Natural killer cell treated with Interleukin-12 subunit alpha and Interleukin-12 subunit beta and Interleukin-15 and Interleukin-18, amount 100 ng/mL, for 72 hours (primary cell): ENCODE results near the gene ADGRA1. TPM values are rescaled to one million over a fixed set of nuclear protein-coding genes. Genes with fewer than 3 reads are reported as not detected.

Experiments used
- ATAC-seq, 2 donors: fragments of 150-1000 bp; cut with Tn5 transposase in 1 of 2; sonication (Bioruptor Pico), chemical (Tn5 transposase) in 1 of 2; 2 replicates each; pipeline ENCODE4 v1.10.0; 2021
- DNase-seq: peaks from one replicate; pipeline ENCODE4 v3.0.0; 2022; ENCODE audit warnings: low spot score
- H3K27ac Mint-ChIP-seq, 2 donors: 1 replicate in 1 of 2; 2 replicates in 1 of 2; pipeline ENCODE4 v1.8.0; 2022; ENCODE audit warnings: mixed read lengths in 2 of 2, mild to moderate bottlenecking in 1 of 2, moderate library complexity in 1 of 2
- H3K27me3 Mint-ChIP-seq, 2 donors: 1 replicate in 1 of 2; 2 replicates in 1 of 2; pipeline ENCODE4 v1.8.0; 2022; ENCODE audit warnings: mixed read lengths in 2 of 2
- H3K36me3 Mint-ChIP-seq: one replicate; pipeline ENCODE4 v1.8.0; 2022; ENCODE audit warnings: mixed read lengths
- H3K4me1 Mint-ChIP-seq, 2 donors: 1 replicate in 1 of 2; 2 replicates in 1 of 2; pipeline ENCODE4 v1.8.0; 2022; ENCODE audit warnings: low read depth in 2 of 2, mixed read lengths in 2 of 2, mild to moderate bottlenecking in 1 of 2
- H3K4me3 Mint-ChIP-seq: one replicate; pipeline ENCODE4 v1.8.0; 2022; ENCODE audit warnings: mixed read lengths
- H3K9me3 Mint-ChIP-seq: 2 replicates; pipeline ENCODE4 v1.8.0; 2022; ENCODE audit warnings: mixed read lengths
- total RNA-seq, 2 donors: library from RNA; stranded (reverse); gene quantifications; one replicate each; pipeline ENCODE4 v1.2.3, GENCODE V29; 2022

Gene ADGRA1
- total RNA-seq, 2 donors from 2014 or later, result not detected

DNA sequence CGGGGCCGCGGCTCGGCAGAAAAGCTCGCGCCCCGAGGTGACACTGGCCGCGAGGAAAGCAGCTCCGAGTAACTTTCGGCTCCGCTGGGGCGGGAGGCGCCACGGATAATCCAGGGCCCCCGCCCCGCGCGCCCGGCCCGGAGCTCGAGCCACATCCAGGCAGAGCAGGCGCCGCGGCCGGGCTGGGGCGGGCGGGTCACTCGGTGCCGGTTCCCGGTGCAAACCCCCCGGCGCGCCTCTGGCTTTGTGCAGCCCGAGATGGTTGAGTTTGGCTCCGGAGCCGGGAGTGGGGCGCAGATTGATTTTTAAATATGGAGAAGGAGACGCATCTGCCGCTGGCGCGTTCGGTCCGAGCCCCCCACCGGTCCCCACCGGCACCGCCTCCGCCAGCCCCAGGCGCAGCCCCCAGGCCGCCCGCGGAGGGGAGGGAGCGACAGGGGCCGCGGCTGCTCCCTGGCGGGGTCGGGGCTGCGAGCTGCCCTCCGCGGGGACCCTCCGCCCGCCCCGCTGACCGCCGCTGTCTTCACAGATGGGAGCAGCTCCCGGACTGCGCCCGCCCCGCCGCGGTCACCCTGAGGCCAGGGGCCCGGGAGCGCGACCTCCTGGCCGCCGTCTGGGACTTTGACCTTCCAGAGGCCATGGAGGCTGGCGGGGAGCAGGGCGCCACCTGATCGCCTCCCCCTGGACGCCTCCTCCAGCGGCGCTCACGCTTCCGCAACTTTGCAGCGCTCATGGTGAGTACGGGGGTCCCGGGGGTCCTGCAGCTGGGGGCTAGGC, 643 bp downstream of the ADGRA1 start:
- Mint-ChIP-seq H3K27me3 (peaks cover 7% of the 10 kb centered on the region in 2 donors), H3K27ac (no peak overlapping the region), H3K36me3 (no peaks in the 10 kb centered on the region), H3K4me3 (no peak overlapping the region), H3K9me3 (no peaks in the 10 kb centered on the region), H3K4me1 (peaks cover 0 to 4% of the 10 kb centered on the region in 2 donors)
- ATAC-seq (no peak), DNase-seq (no peak)

GRCh38 chr10:133088956-133089800, 1.5 kb downstream of the ADGRA1 start:
- no peak overlapping the region for H3K27ac Mint-ChIP-seq
- H3K27me3 Mint-ChIP-seq, result peaks cover 7% of the 10 kb centered on the region in 2 donors
- no peak for ATAC-seq
- H3K4me3 Mint-ChIP-seq, result no peak overlapping the region
- no peaks in the 10 kb centered on the region for H3K36me3 Mint-ChIP-seq
- peaks cover 0 to 4% of the 10 kb centered on the region in 2 donors for H3K4me1 Mint-ChIP-seq
- no peaks in the 10 kb centered on the region for H3K9me3 Mint-ChIP-seq
- DNase-seq, result no peak

DNA sequence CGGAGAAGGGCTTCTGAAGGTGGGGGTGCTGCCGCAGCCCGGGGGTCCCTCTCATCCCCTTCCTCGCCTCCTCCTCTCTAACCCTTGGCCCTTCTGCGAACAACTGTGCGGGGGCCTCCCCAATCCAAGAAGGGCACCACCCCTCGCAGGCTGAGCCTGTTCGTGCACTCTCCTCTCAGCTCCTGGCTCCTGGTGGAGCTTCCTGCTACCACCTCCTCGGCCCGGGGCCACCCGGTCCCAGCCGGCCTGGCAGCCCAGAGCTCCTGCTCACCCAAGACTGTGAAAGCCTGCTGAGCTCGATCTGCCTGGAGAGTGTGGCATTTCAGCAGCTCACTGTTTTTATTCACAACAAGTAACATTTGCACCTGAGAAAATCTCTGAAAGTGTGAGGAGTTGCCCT, 2.4 kb downstream of the ADGRA1 start:
- no peak for DNase-seq
- ATAC-seq, result no peak

GRCh38 chr10:133090654-133091053, 2.9 kb downstream of the ADGRA1 start:
- Mint-ChIP-seq H3K4me3 (no peak overlapping the region), H3K27me3 (peaks cover 7% of the 10 kb centered on the region in 2 donors), H3K9me3 (no peaks in the 10 kb centered on the region), H3K4me1 (peaks cover 0 to 4% of the 10 kb centered on the region in 2 donors), H3K36me3 (no peaks in the 10 kb centered on the region), H3K27ac (no peak overlapping the region)
- no peak for DNase-seq
- ATAC-seq, result no peak

More for the DNA sequence above, 2.4 kb downstream of the ADGRA1 start:
- H3K4me1 Mint-ChIP-seq, result peaks cover 0 to 4% of the 10 kb centered on the region in 2 donors
- no peaks in the 10 kb centered on the region for H3K36me3 Mint-ChIP-seq
- H3K9me3 Mint-ChIP-seq, result no peaks in the 10 kb centered on the region
- H3K4me3 Mint-ChIP-seq, result no peak overlapping the region
- H3K27me3 Mint-ChIP-seq, result peaks cover 7% of the 10 kb centered on the region in 2 donors
- no peak overlapping the region for H3K27ac Mint-ChIP-seq

DNA sequence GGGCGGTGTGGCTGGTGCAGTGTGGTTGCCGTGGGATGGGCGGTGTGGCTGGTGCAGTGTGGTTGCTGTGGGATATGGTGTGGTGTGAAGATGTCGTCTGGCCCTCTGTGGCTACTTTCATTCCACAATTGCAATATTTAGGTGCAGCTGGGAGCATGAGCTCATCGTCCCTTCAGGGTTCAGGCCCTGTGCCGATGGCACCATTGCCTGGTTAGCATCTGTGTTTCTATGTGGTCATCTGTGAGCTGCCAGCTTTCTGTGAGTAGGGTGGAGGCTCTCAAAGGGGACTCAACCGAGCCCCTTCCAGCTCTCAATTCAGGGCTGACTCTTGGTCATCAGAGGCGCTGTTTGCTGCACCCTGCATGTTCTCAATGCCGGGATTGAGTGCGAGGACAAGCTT, 3.6 kb downstream of the ADGRA1 start:
- no peak for DNase-seq
- H3K9me3 Mint-ChIP-seq, result no peaks in the 10 kb centered on the region
- no peak overlapping the region for H3K4me3 Mint-ChIP-seq
- H3K36me3 Mint-ChIP-seq, result no peaks in the 10 kb centered on the region
- no peak for ATAC-seq
- peaks cover 0 to 4% of the 10 kb centered on the region in 2 donors for H3K4me1 Mint-ChIP-seq
- peaks cover 7% of the 10 kb centered on the region in 2 donors for H3K27me3 Mint-ChIP-seq
- H3K27ac Mint-ChIP-seq, result no peak overlapping the region

- no peaks in the 10 kb centered on the region for H3K36me3 Mint-ChIP-seq
- H3K4me1 Mint-ChIP-seq, result peaks cover 0 to 4% of the 10 kb centered on the region in 2 donors
- DNase-seq, result no peak
These were observed 5.6 kb downstream of the ADGRA1 start for GRCh38 chr10:133093291-133093690.

DNA sequence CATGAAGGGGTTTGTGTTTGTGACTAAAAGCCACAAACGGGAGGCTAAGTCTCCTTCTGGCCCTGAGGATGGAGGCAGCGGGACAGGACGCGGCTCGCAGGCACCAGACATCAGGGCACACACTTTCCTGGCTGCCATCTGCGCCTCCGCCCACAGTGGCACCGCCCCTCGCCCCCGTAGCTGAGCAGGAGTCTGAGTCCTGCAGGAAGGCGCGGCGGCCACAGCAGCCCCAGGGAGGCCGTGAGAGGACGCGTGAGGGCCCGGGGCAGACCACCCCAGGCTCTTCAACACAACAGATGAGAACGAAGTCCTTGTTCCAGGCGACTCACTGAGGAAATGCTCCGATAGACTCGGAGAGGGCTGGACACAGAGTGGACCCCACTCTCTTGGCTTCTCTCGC, 6.6 kb downstream of the ADGRA1 start:
- no peak overlapping the region for H3K27ac Mint-ChIP-seq
- peaks cover 3 to 7% of the 10 kb centered on the region in 2 donors for H3K27me3 Mint-ChIP-seq
- no peaks in the 10 kb centered on the region for H3K36me3 Mint-ChIP-seq
- no peaks in the 10 kb centered on the region for H3K9me3 Mint-ChIP-seq
- no peak overlapping the region for H3K4me3 Mint-ChIP-seq
- ATAC-seq (no peak), DNase-seq (no peak)
- H3K4me1 Mint-ChIP-seq, result peaks cover 0 to 4% of the 10 kb centered on the region in 2 donors

More at GRCh38 chr10:133093291-133093690, 5.6 kb downstream of the ADGRA1 start:
- no peak overlapping the region for H3K4me3 Mint-ChIP-seq
- peaks cover 5 to 7% of the 10 kb centered on the region in 2 donors for H3K27me3 Mint-ChIP-seq
- no peak overlapping the region for H3K27ac Mint-ChIP-seq
- no peaks in the 10 kb centered on the region for H3K9me3 Mint-ChIP-seq
- ATAC-seq, result no peak

GRCh38 chr10:133094866-133095265, 7.1 kb downstream of the ADGRA1 start:
- H3K4me1 Mint-ChIP-seq, result peaks cover 0 to 4% of the 10 kb centered on the region in 2 donors
- no peaks in the 10 kb centered on the region for H3K9me3 Mint-ChIP-seq
- H3K4me3 Mint-ChIP-seq, result no peak overlapping the region
- no peak overlapping the region for H3K27ac Mint-ChIP-seq
- DNase-seq (no peak), ATAC-seq (no peak)
- H3K36me3 Mint-ChIP-seq, result no peaks in the 10 kb centered on the region
- peaks cover 3 to 7% of the 10 kb centered on the region in 2 donors for H3K27me3 Mint-ChIP-seq

DNA sequence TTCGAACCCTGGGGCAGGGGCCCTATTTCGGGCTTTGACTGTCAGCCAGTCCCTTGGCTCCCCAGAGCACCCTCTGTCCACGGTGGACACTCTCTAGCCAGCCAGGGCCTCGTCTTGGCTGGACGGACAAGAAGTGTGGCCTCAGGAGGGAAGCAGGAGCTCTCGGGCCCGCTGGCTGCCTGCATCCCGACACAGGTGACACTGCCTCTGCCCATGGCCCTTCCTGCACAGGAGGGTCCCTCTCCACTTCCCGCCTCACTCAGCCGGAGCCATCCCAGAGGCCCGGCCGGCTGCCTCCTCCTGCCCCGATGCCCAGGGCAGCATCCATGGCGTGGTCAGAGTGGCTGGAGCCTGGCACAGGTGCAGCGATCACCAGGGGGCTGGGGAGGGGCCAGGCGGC, 7.9 kb downstream of the ADGRA1 start:
- ATAC-seq, result no peak
- DNase-seq, result no peak
- no peak overlapping the region for H3K4me3 Mint-ChIP-seq
- peaks cover 3 to 7% of the 10 kb centered on the region in 2 donors for H3K27me3 Mint-ChIP-seq
- peaks cover 0 to 4% of the 10 kb centered on the region in 2 donors for H3K4me1 Mint-ChIP-seq
- no peak overlapping the region for H3K27ac Mint-ChIP-seq
- H3K9me3 Mint-ChIP-seq, result no peaks in the 10 kb centered on the region
- H3K36me3 Mint-ChIP-seq, result no peaks in the 10 kb centered on the region

DNA sequence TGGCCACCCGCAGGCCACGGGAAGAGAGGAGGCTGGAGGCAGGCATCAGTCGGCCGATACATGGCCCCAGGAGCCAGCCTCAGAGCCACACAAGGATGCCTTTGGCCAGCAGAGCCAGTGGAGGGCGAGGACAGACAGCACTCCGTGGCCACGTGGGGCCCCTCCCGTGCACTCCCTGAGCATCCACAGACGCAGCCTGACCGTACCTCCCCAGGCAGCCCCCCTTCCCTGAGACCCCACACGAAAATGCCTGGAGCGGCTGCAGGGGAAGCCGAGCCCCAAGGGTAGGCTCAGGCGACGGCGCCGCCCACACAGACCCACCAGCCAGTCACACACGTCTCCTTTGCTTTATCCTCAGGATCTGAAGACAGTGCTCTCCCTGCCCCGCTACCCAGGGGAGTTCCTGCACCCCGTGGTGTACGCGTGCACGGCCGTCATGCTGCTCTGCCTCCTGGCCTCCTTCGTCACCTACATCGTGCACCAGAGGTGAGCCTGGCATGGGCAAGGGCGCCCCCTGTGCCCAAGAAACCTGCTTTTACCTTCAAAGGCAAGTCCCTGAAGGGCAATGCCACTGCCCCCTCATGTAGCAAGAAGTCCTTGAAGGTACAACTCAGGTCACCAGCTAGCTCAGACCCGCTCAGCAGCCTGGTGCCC, 9.0 kb downstream of the ADGRA1 start:
- no peak for DNase-seq
- Mint-ChIP-seq H3K27ac (no peak overlapping the region), H3K27me3 (peaks cover 4 to 10% of the 10 kb centered on the region in 2 donors), H3K4me1 (no peaks in the 10 kb centered on the region), H3K9me3 (no peaks in the 10 kb centered on the region), H3K4me3 (no peak overlapping the region), H3K36me3 (no peaks in the 10 kb centered on the region)
- no peak for ATAC-seq

DNA sequence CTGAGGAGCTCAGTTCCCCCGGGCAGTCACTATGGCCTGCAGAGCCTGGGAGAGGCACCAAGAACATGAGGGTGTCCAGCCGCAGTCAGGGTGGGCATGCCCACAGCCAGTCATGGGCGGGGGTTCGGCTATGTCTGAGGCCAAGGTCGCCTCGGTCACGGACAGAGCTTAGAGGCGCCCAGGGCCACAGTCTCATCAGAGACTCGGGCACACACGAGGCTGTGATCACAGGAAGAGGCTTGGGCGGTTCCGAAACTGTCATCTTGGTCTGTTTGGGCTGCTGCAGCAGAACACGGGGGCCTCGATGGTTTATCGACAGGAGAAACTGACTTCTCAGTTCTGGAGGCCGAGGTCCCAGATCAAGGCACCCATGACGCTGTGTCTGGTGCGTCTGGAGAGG, 9.7 kb downstream of the ADGRA1 start:
- Mint-ChIP-seq H3K4me3 (no peak overlapping the region), H3K4me1 (no peaks in the 10 kb centered on the region)

GRCh38 chr10:133097961-133098360, 10.2 kb downstream of the ADGRA1 start:
- ATAC-seq, result no peak
- Mint-ChIP-seq H3K36me3 (no peaks in the 10 kb centered on the region), H3K9me3 (no peaks in the 10 kb centered on the region)

More for the DNA sequence above, 9.7 kb downstream of the ADGRA1 start:
- Mint-ChIP-seq H3K27me3 (peaks cover 6 to 9% of the 10 kb centered on the region in 2 donors), H3K36me3 (no peaks in the 10 kb centered on the region), H3K27ac (no peak overlapping the region), H3K9me3 (no peaks in the 10 kb centered on the region)
- ATAC-seq (no peak), DNase-seq (no peak)

GRCh38 chr10:133098426-133099124, 10.9 kb downstream of the ADGRA1 start:
- no peaks in the 10 kb centered on the region for H3K36me3 Mint-ChIP-seq

More at GRCh38 chr10:133097961-133098360, 10.2 kb downstream of the ADGRA1 start:
- H3K27ac Mint-ChIP-seq, result no peak overlapping the region
- H3K4me3 Mint-ChIP-seq, result no peak overlapping the region
- DNase-seq, result no peak
- peaks cover 4 to 6% of the 10 kb centered on the region in 2 donors for H3K27me3 Mint-ChIP-seq
- no peaks in the 10 kb centered on the region for H3K4me1 Mint-ChIP-seq

More at GRCh38 chr10:133098426-133099124, 10.9 kb downstream of the ADGRA1 start:
- H3K9me3 Mint-ChIP-seq, result no peaks in the 10 kb centered on the region
- no peak overlapping the region for H3K27ac Mint-ChIP-seq
- ATAC-seq, result no peak
- no peaks in the 10 kb centered on the region for H3K4me1 Mint-ChIP-seq
- peaks cover 4 to 6% of the 10 kb centered on the region in 2 donors for H3K27me3 Mint-ChIP-seq
- DNase-seq, result no peak
- no peak overlapping the region for H3K4me3 Mint-ChIP-seq
